Fibroblast of mammary gland (primary cell): Measurements from ENCODE around the gene GSG1.

ENCODE experiments used
- DNase-seq: peaks from one replicate; pipeline ENCODE4 v3.0.0-alpha.2; 2010; ENCODE audit warnings: low read depth
- H3K4me3 ChIP-seq: 2 replicates; pipeline ENCODE4 v1.5.1; 2011; ENCODE audit warnings: low read depth, mild to moderate bottlenecking, low read length, moderate library complexity; ENCODE audit not compliant: control insufficient read depth
- TF ChIP-seq, protein P1 (sequence below): conservative IDR thresholded peaks from 2 replicates; pipeline ENCODE4 v1.5.1; 2011; ENCODE audit warnings: low read depth, low read length, inconsistent platforms; ENCODE audit not compliant: control insufficient read depth, insufficient read depth

The GSG1 gene

DNA sequence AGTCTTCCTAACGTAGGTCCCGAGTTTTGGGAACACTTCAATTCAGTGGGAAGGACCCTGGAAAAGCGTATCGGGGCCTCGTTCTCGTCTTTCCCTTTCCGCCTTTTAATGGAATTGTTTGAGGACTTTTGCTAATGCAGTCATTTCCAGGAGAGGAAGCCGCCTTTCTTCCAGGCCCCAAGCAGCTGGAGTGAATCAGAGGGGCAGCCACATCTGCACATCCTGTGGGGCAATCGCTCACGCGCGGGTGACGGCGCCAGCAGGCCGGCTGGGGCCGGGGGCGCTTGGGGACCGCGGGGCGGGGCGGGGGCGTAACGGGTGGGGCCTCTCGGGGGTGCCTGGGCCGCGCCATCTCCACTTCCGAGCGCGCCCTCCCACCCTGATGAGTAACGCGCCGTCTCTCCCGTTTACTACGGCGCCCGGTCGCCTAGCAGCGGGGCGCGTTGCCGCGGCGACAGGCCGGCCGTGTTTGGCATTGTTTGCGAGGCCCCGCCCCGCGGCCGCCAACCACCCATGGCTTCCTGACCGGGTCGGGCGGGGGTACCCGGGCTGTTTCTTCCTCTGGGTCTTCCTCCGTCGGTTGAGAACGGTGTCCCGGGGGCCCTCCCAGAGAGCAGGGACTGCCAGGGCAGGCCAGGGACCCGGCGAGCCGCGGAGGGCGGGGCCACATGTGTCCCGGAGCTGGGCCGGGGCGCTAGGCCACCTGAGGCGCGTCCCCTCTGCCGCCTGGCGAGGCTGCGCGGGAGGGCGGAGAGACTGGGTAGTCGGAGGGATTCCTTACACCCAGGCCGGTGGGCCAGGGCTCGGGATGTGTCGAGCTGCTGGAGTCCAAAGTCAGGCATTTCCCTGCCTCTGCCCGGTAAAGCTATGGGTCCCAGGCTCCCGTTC, 2.3 kb downstream of the GSG1 start:
- H3K4me3 ChIP-seq, result peak overlapping the region; percentile 37
- peak; percentile 96 for DNase-seq

DNA sequence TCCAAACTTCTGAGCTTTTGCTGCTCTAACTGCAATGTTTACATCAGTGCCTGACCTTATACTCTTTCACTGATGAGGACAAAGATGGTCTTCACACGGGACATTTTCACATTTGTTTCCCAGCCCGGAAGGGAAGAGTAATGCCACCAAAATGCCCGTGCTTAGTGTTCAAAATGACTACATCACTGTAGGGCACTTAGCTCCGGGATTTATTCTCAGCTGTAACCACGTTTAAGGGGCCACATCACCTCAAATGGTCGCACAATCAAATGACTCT, 2.9 kb downstream of the GSG1 start:
- TF ChIP-seq, protein P1, sequence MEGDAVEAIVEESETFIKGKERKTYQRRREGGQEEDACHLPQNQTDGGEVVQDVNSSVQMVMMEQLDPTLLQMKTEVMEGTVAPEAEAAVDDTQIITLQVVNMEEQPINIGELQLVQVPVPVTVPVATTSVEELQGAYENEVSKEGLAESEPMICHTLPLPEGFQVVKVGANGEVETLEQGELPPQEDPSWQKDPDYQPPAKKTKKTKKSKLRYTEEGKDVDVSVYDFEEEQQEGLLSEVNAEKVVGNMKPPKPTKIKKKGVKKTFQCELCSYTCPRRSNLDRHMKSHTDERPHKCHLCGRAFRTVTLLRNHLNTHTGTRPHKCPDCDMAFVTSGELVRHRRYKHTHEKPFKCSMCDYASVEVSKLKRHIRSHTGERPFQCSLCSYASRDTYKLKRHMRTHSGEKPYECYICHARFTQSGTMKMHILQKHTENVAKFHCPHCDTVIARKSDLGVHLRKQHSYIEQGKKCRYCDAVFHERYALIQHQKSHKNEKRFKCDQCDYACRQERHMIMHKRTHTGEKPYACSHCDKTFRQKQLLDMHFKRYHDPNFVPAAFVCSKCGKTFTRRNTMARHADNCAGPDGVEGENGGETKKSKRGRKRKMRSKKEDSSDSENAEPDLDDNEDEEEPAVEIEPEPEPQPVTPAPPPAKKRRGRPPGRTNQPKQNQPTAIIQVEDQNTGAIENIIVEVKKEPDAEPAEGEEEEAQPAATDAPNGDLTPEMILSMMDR, result no peak
- DNase-seq, result no peak
- no peak overlapping the region for H3K4me3 ChIP-seq

More for the DNA sequence above, 2.3 kb downstream of the GSG1 start:
- TF ChIP-seq, protein P1, result no peak

DNA sequence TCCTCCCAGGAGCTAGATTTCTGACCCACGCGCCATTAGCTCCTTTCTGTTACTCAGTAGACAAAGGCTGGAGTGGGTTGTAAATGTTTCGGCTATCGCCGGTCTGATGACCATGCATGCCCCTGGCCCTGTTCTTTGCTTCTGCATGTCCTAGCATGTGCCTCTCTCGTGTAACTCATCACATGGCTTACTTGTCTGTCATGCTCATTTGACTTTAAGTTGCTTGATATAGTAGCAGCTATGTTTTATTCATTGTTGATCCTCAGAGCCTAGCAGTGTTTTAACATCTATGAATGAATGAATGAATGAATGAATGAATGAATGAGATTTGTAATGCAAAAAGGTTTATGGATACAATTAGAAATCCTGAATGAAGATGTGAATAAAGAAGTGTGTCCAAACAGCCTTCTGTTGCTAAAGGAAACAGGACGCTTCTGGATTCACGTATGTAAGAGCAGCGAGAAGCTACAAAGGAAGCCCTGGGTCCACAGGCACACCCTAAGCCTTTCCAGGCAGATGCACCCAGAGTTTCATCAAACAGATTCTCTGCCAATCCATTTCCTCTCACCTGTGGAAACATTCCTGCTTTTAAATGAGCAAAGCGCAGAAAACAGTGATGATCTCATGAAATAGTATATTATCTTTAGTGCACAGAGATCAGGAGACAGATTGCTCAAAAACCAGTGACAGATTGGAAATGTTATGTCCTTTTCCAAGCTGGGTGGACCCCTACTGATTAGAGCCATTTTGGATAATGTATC, 3.4 kb downstream of the GSG1 start:
- DNase-seq, result no peak
- TF ChIP-seq, protein P1, result no peak
- H3K4me3 ChIP-seq, result no peak overlapping the region

DNA sequence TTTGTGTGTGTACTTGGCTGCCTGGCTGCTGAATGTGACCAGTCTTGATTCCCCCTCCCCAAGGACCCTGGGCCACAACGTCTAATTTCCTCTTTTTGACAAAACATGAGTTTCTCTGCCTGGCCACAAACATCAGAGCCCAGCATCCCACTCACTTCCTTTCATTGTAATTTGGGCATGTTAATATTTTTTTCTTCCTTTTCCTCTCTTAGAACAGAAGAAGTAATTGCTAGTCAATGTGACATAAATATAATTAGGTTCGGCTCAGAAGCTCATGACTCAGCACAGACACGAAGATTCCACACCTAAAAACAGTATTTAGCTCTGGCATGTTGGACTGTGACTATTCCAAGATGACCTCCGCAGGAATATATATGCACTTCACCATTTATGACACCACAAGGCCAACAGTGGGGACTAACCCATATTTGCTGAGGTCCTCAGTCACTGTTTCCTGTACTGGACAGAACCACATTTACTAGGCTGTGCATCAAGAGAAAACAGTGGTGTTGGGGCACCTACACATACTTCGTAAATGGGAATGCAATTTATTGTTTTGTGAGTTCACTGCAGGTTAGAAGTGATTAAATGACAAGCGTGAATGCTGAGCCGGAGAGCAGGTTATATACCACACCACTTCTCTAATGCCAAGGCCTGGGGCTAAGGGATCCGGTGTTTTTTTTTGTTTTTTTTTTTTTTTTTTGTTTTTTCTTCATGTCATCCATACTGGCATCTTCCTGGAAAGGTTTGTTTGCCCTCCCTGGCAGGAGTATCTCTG, 4.2 kb downstream of the GSG1 start:
- H3K4me3 ChIP-seq, result no peak overlapping the region
- TF ChIP-seq, protein P1, result no peak
- no peak for DNase-seq

DNA sequence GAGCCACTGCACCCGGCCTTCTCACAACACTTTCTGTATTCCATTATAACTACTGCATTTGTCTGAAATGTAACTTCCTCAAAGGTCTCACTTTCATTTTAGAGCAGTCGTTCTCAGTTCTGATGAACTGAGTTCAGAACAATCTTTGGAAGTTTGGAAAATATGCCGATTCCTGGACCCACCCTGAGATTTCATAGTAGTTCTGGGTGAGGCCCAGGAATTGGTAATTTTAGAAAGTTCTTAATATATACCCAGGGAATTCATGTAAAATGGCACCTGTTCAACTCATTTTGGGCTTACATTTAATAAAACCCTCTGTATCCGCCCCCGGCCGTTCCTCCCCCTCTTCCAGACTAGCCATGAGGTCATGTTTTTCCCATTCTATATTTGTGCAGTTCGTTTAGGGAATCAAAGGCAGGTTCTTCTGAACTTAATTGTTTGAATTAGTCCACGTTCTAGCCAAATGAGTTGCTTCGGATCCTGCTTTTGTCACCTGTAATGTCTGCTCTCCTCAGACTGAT, 5.9 kb downstream of the GSG1 start:
- peak; percentile 36 for DNase-seq

More for the DNA sequence above, 5.9 kb downstream of the GSG1 start:
- peak overlapping the region; percentile 44 for H3K4me3 ChIP-seq
- TF ChIP-seq, protein P1, result no peak
